Kidney (tissue), 14 donors: Measurements from ENCODE around the gene RBM17. TPM values are rescaled to one million over a fixed set of nuclear protein-coding genes. Genes with fewer than 3 reads are reported as not detected.

Source experiments
- DNase-seq, 5 donors: peaks; one replicate each; pipeline ENCODE4 v3.0.0-alpha.2; 2013 to 2020
- FAIRE-seq: peaks from 2 replicates; lab custom pipeline; 2012; peaks lifted over from hg19 to GRCh38; lab: Jason Lieb, UNC
- H3K27ac ChIP-seq, 2 donors: one replicate each; pipeline ENCODE4 v1.7.0; 2013; ENCODE audit warnings: low read depth in 2 of 2, low read length in 2 of 2, inconsistent platforms in 1 of 2
- H3K27me3 ChIP-seq: one replicate; pipeline ENCODE4 v1.7.1; 2013; ENCODE audit warnings: low read length, inconsistent platforms; ENCODE audit not compliant: control insufficient read depth, insufficient read depth
- H3K36me3 ChIP-seq, 3 donors: one replicate each; pipeline versions ENCODE4 v1.7.0 to v1.7.1; 2013; ENCODE audit warnings: low read length in 3 of 3, control low read depth in 1 of 3, inconsistent platforms in 1 of 3; ENCODE audit not compliant: insufficient read depth in 3 of 3, control insufficient read depth in 2 of 3
- H3K4me1 ChIP-seq, 3 donors: one replicate each; pipeline versions ENCODE4 v1.7.0 to v1.7.1; 2013; ENCODE audit warnings: low read length in 3 of 3, inconsistent platforms in 1 of 3, low read depth in 1 of 3; ENCODE audit not compliant: control insufficient read depth in 2 of 3, insufficient read depth in 2 of 3
- H3K4me3 ChIP-seq, 3 donors: one replicate each; pipeline versions ENCODE4 v1.7.0 to v1.8.1; 2013; ENCODE audit warnings: low read length in 3 of 3, control low read depth in 1 of 3, inconsistent platforms in 1 of 3
- H3K9ac ChIP-seq, 3 donors: one replicate each; pipeline versions ENCODE4 v1.7.0 to v1.7.1; 2013; ENCODE audit warnings: low read length in 3 of 3, control low read depth in 1 of 3, inconsistent platforms in 1 of 3
- H3K9me3 ChIP-seq, 3 donors: one replicate each; pipeline versions ENCODE4 v1.7.0 to v1.7.1; 2013; ENCODE audit warnings: low read length in 3 of 3, control low read depth in 1 of 3, inconsistent platforms in 1 of 3; ENCODE audit not compliant: control insufficient read depth in 2 of 3, insufficient read depth in 1 of 3
- CTCF ChIP-seq: IDR thresholded peaks from 3 replicates; pipeline ENCODE4 v1.5.1; 2012; ENCODE audit warnings: mild to moderate bottlenecking, moderate library complexity, borderline replicate concordance; ENCODE audit not compliant: insufficient read depth; ENCODE audit errors: extremely low read depth
- intact Hi-C: fragments of 100-400 bp; cut with DNase I; formaldehyde crosslinking; loops from one replicate; pipeline ENCODE4 v1.11.1; 2022
- polyA plus RNA-seq: library from polyadenylated mRNA; stranded (reverse); fragments of 350-450 nt; fragmentation: Illumina TruSeq; extraction: RNeasy Lipid Tissue Mini Kit (QIAGEN cat#74804); gene quantifications from one replicate; pipeline ENCODE4 v1.2.3, GENCODE V29; 2014; ENCODE audit warnings: low read depth, low replicate concordance; ENCODE audit not compliant: insufficient read depth
- total RNA-seq: library from RNA; stranded (reverse); fragmentation: NEBNext Ultra II Directional; extraction: Animal tissue kit (Norgen Biotek cat#: 25700); gene quantifications from one replicate; pipeline ENCODE4 v1.2.1, GENCODE V29; 2021
- donor health status: control.
- donor health status: control.
- donor health status: control.
- donor health status: control.
- donor health status: control.
- donor health status: DM: yes; HTN: yes; CAD: no.
- donor health status: Normal renal cell carcinoma (clear cell type).

RBM17 gene
- total and polyA plus RNA-seq, 2 donors from 2014 or later, result 46.4 to 91.9 TPM

- H3K36me3 ChIP-seq, result peaks cover 6 to 44% (median 38%) of the 10 kb centered on the region in 3 donors
- FAIRE-seq (no peak), DNase-seq (no peak)
- no peak for TF ChIP-seq CTCF
- intact Hi-C loops, result no loop called here
- H3K9me3 ChIP-seq, result no peaks in the 10 kb centered on the region
- no peaks in the 10 kb centered on the region for H3K27me3 ChIP-seq
- no peak overlapping the region for H3K9ac ChIP-seq
- H3K4me3 ChIP-seq, result no peak overlapping the region
- no peak overlapping the region for H3K27ac ChIP-seq
- peaks cover 0 to 3% (median 0%) of the 10 kb centered on the region in 3 donors for H3K4me1 ChIP-seq
These were observed 27.1 kb downstream of the RBM17 start for GRCh38 chr10:6115824-6116350.

- Histone ChIP-seq H3K9ac (no peak overlapping the region), H3K4me1 (peaks cover 0 to 3% (median 0%) of the 10 kb centered on the region in 3 donors), H3K4me3 (no peak overlapping the region), H3K36me3 (peaks cover 6 to 37% (median 36%) of the 10 kb centered on the region in 3 donors), H3K27ac (no peak overlapping the region), H3K27me3 (no peaks in the 10 kb centered on the region), H3K9me3 (no peaks in the 10 kb centered on the region)
- DNase-seq (no peak), FAIRE-seq (no peak)
- intact Hi-C loops, result no loop called here
- no peak for TF ChIP-seq CTCF
These were observed 28.0 kb downstream of the RBM17 start for GRCh38 chr10:6116806-6117205.

GRCh38 chr10:6117711-6118110, 28.9 kb downstream of the RBM17 start:
- FAIRE-seq (no peak), DNase-seq (no peak)
- intact Hi-C loops, result no loop called here
- Histone ChIP-seq H3K36me3 (peaks cover 6 to 29% (median 27%) of the 10 kb centered on the region in 3 donors), H3K27ac (no peak overlapping the region), H3K4me3 (no peak overlapping the region), H3K4me1 (peaks cover 0 to 3% (median 0%) of the 10 kb centered on the region in 3 donors), H3K27me3 (no peaks in the 10 kb centered on the region), H3K9ac (no peak overlapping the region), H3K9me3 (no peaks in the 10 kb centered on the region)
- no peak for TF ChIP-seq CTCF

- DNase-seq (peak in 3 of 5 donors; percentile 41 to 65 (median 60)), FAIRE-seq (no peak)
- Histone ChIP-seq H3K9me3 (no peaks in the 10 kb centered on the region), H3K36me3 (peaks cover 0 to 14% (median 13%) of the 10 kb centered on the region in 3 donors), H3K4me1 (peaks cover 0 to 3% (median 0%) of the 10 kb centered on the region in 3 donors), H3K27me3 (no peaks in the 10 kb centered on the region), H3K9ac (no peak overlapping the region), H3K4me3 (no peak overlapping the region), H3K27ac (no peak overlapping the region)
- TF ChIP-seq CTCF, result no peak
- intact Hi-C loops, result no loop called here
These were observed 30.6 kb downstream of the RBM17 start for GRCh38 chr10:6119423-6119822.
